Type B pancreatic cell (in vitro differentiated cells): ENCODE results near the gene EPHB4. TPM values are rescaled to one million over a fixed set of nuclear protein-coding genes. Genes with fewer than 3 reads are reported as not detected.

ENCODE experiments used
- DNase-seq: peaks from one replicate; pipeline ENCODE4 v3.0.0; 2021; ENCODE audit warnings: mixed read lengths; ENCODE audit not compliant: unreplicated experiment; ENCODE audit errors: extremely low spot score
- H3K27ac Mint-ChIP-seq: 2 replicates; pipeline ENCODE4 v1.8.0; 2021; ENCODE audit warnings: mild to moderate bottlenecking, mixed read lengths
- H3K27me3 Mint-ChIP-seq: 2 replicates; pipeline ENCODE4 v1.8.0; 2021; ENCODE audit warnings: mixed read lengths
- H3K36me3 Mint-ChIP-seq: 2 replicates; pipeline ENCODE4 v1.8.0; 2021; ENCODE audit warnings: mixed read lengths
- H3K4me1 Mint-ChIP-seq: one replicate; pipeline ENCODE4 v1.8.0; 2021; ENCODE audit warnings: mixed read lengths; ENCODE audit not compliant: unreplicated experiment
- H3K4me3 Mint-ChIP-seq: 2 replicates; pipeline ENCODE4 v1.8.0; 2021; ENCODE audit warnings: mild to moderate bottlenecking, mixed read lengths
- H3K9me3 Mint-ChIP-seq: 2 replicates; pipeline ENCODE4 v1.8.0; 2021; ENCODE audit warnings: mixed read lengths
- total RNA-seq: library from RNA; stranded (reverse); gene quantifications from 2 replicates; pipeline ENCODE4 v1.2.1, GENCODE V29; 2021; ENCODE audit warnings: low replicate concordance
- TF ChIP-seq, protein P1 (sequence below): fragments of 200-600 bp; sonication (generic); conservative IDR thresholded peaks from 2 replicates; pipeline ENCODE4 v1.5.0; 2021; ENCODE audit warnings: antibody characterized with exemption, mild to moderate bottlenecking

EPHB4 gene
- total RNA-seq, 1 donor from 2014 or later: 78.4 TPM

DNA sequence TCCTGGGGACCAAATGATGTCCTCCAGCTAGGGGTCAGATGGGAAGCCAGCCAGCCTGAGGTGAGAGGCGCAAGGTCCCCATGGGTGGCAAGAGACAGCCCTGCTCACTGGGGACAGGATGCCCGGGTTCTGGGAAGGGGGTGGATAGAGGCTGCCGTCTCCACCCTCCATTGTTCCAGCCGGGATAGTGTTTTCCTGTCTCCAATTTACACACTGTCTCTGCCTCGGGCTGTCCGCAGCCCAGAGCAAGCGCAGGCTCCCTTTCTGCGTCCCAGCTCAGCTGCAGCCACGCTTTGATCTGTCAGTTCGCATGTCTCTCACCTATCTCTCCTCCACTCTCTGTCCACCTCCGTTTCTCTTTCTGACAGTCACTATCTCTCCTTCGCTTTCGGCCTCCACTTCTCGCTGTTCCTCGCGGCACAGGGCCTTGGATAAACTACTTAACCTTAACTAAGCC is 2.1 kb downstream of the EPHB4 start:
- DNase-seq: no peak
- Mint-ChIP-seq H3K4me3 (peak overlapping the region; percentile 99), H3K27ac (peak overlapping the region; percentile 94), H3K36me3 (peaks cover 12% of the 10 kb centered on the region), H3K9me3 (no peaks in the 10 kb centered on the region), H3K4me1 (peaks cover 17% of the 10 kb centered on the region), H3K27me3 (no peaks in the 10 kb centered on the region)
- TF ChIP-seq, protein P1, sequence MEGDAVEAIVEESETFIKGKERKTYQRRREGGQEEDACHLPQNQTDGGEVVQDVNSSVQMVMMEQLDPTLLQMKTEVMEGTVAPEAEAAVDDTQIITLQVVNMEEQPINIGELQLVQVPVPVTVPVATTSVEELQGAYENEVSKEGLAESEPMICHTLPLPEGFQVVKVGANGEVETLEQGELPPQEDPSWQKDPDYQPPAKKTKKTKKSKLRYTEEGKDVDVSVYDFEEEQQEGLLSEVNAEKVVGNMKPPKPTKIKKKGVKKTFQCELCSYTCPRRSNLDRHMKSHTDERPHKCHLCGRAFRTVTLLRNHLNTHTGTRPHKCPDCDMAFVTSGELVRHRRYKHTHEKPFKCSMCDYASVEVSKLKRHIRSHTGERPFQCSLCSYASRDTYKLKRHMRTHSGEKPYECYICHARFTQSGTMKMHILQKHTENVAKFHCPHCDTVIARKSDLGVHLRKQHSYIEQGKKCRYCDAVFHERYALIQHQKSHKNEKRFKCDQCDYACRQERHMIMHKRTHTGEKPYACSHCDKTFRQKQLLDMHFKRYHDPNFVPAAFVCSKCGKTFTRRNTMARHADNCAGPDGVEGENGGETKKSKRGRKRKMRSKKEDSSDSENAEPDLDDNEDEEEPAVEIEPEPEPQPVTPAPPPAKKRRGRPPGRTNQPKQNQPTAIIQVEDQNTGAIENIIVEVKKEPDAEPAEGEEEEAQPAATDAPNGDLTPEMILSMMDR: no peak

DNA sequence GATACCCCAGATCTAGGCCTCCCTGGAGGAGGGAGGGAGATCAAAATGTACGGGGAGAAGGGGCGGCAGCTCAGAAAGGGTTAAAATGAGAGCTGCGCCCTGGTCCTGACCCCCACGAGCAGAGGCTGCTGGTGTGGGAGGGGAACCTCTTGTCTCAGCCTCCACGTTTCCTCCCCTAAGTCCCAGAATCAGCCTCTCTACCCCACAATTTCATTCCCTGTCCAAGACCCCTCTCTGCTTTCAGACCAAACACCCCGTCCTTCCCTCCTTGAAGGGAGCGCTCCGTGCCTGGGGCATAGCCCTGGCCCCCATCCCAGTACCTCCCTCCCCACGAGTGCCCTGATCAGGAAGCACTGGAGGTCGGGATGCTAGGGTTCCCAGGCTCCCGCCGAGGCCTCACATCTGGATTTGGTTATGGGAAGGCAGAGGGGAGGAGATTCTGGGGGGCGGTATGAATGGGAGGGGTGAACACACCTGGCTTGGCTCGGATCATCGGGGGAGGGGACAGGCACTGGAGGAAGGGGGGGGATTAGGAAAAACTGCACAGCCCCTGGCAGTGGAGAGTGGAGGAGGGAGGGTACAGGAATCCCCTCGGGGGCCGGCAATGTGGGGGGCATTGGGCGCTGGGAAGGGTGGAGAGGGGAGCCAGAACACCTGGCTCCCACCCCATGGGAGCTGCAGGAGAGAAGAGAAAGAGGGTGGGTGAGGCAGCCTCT is 2.7 kb downstream of the EPHB4 start:
- DNase-seq: no peak
- TF ChIP-seq, protein P1: no peak
- Mint-ChIP-seq H3K27me3 (no peaks in the 10 kb centered on the region), H3K4me1 (peaks cover 17% of the 10 kb centered on the region), H3K27ac (no peak overlapping the region), H3K4me3 (peak overlapping the region; percentile 99), H3K36me3 (peaks cover 13% of the 10 kb centered on the region), H3K9me3 (no peaks in the 10 kb centered on the region)

DNA sequence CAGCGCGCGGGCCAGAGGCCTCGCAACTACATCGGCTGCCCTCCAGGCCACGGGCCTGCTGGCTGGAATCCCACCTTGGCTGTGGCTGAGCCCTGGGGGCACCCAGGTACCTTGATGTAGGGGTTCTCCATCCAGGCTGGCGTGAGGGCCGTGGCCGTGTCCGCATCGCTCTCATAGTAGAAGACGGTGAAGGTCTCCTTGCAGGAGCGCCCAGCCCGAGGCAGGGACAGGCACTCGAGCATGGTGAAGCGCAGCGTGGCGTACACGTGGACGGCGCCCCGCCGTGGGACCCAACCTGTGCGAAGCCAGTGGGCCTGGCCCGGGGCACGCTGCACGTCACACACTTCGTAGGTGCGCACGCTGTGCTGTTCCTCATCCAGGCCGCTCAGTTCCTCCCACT is 3.8 kb downstream of the EPHB4 start:
- TF ChIP-seq, protein P1: no peak
- no peak for DNase-seq

DNA sequence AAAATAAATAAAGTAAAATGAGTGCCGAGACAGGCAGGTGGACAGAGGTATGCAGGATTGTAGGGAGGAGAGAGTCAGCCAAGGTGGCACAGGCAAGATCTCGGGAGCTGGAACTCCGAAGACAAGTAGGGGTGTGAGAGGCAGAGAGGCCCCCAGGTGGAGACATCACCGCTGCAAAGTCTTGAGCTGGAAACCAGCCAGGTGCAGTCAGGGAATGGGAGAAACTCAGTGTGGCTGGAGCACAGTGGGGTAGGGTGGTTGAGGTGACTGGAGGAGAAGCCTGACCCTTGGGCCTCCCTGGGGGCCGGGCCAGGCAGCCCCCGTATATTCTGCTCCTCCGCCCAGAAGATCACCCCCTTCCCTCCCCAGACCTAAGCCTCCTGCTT is 4.2 kb downstream of the EPHB4 start:
- Mint-ChIP-seq H3K9me3 (no peaks in the 10 kb centered on the region), H3K4me1 (peaks cover 13% of the 10 kb centered on the region), H3K27me3 (no peaks in the 10 kb centered on the region), H3K4me3 (no peak overlapping the region), H3K27ac (no peak overlapping the region), H3K36me3 (peaks cover 20% of the 10 kb centered on the region)
- TF ChIP-seq, protein P1: no peak
- no peak for DNase-seq

More for the DNA sequence above, 3.8 kb downstream of the EPHB4 start:
- Mint-ChIP-seq H3K9me3 (no peaks in the 10 kb centered on the region), H3K36me3 (peaks cover 20% of the 10 kb centered on the region), H3K4me3 (no peak overlapping the region), H3K4me1 (peaks cover 14% of the 10 kb centered on the region), H3K27ac (no peak overlapping the region), H3K27me3 (no peaks in the 10 kb centered on the region)

DNA sequence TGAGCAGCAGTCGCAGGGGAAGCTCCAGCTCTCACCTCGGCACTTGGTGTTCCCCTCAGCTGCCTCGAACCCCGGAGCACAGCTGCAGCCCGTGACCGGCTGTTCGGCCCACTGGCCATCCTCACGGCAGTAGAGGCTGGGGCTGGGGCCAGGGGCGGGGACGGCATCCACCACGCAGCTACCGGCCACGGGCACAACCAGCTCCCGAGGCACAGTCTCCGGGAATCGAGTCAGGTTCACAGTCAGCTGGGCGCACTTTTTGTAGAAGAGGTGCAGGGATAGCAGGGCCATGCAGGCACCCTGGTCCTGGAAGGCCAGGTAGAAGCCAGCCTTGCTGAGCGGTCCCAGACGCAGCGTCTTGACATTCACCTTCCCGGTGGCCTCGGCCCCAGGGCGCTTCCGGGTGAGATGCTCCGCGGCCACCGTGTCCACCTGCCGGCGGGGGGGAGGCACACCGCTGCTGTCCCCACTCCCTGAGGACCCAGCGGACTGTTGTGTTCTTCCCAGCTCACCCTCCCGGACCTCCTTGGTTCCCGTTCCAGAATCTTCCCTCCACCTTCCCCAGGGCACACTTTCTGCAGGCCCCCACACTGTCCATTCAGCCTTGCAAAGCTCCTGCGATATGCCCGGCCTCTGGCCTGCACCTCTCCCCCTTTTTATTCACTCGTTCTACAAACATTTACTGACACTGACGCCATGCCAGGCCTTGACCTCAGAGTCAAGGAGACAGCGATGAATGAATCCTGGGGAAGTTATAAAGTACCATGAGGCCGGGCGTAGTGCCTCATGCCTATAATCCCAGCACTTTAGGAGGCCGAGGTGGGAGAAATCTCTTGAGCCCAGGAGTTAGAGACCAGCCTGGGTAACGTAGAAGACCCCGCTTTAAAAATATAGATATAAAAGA is 4.8 kb downstream of the EPHB4 start:
- H3K4me3 Mint-ChIP-seq: no peak overlapping the region

More for the DNA sequence above, 4.8 kb downstream of the EPHB4 start:
- Mint-ChIP-seq H3K9me3 (no peaks in the 10 kb centered on the region), H3K36me3 (peaks cover 20% of the 10 kb centered on the region), H3K27ac (no peak overlapping the region), H3K27me3 (no peaks in the 10 kb centered on the region), H3K4me1 (peaks cover 9% of the 10 kb centered on the region)
- TF ChIP-seq, protein P1: no peak
- no peak for DNase-seq
